GM19463 (cell line): ENCODE data around the gene NBPF12.
"Not testable (repeated sequence)": the region's sequence is repeated elsewhere in the genome, so short reads cannot be mapped to it uniquely, and the experiment has no call there.

Experiments used
- ATAC-seq: cut with Tn5 transposase; IDR thresholded peaks from one replicate; pipeline ENCODE4 v1.9.1; 2021; ENCODE audit warnings: mild to moderate bottlenecking, moderate library complexity; ENCODE audit not compliant: unreplicated experiment

NBPF12 gene

DNA sequence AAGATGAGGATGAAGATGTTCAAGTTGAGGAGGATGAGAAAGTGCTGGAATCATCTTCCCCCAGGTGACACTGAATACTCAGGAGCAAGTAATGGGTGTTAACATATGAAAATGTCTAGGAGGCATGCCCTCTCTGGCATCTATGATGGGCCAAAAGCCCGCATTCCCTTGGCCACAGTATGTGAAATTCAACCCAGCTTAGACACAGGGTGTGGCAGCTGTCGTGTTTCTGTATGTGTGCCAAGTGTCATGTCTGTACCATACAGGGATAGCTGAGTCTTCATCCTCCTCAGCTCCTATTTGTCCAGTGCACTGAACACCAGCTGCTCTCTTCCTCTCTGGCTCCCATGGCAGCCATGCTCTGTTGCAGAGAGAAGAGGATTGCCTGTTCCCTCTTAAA lies 32.5 kb downstream of the NBPF12 start:
- ATAC-seq: not testable (repeated sequence)

DNA sequence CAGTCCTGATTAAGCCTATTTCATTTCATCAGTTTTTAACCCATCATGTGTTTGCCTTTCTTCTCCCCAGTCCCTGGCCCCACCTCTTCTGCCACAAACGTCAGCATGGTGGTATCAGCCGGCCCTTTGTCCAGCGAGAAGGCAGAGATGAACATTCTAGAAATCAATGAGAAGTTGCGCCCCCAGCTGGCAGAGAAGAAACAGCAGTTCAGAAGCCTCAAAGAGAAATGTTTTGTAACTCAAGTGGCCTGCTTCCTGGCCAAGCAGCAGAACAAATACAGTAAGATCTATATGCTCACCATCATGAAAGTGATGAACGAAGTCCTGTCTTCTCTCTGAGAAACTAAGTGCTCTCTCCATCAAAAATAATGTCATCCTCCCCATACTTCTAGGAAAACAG lies 34.6 kb downstream of the NBPF12 start:
- ATAC-seq: not testable (repeated sequence)

DNA sequence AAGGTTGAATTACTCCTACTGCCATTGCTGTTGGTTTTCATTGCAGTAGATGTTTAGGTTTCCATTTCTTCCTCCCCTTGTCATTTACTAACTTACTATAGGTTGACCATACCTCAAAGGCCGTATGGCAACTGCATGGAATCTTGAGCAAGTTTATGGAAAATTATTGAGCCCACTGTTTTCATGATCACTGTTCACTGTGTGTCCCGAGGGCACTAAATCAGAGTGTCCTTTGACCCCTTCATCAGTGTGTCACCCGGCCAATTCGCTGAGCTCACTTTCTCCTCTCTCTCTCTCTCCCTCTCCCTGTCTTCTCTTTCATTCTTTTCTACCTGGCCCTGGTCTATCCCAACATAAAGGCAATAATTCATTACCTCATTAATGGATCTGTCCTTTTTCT lies 47.7 kb downstream of the NBPF12 start:
- ATAC-seq: not testable (repeated sequence)

DNA sequence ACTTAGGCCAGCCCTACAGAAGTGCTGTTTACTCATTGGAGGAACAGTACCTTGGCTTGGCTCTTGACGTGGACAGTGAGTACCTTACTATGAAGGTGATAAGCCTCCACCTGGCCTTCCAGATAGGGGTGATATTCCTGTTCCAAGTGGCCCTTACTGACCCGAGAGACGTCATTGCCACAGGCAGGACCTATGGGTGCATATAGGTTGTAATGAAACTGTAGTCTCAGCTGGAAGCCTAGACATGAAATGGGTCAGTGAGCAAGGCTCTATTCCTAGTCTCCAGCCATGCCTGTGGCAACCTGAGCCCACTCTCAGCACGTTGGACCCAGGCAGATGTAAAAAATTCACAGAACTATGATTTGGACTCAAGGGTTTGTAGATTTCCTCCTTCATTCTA lies 48.3 kb downstream of the NBPF12 start:
- ATAC-seq: not testable (repeated sequence)

DNA sequence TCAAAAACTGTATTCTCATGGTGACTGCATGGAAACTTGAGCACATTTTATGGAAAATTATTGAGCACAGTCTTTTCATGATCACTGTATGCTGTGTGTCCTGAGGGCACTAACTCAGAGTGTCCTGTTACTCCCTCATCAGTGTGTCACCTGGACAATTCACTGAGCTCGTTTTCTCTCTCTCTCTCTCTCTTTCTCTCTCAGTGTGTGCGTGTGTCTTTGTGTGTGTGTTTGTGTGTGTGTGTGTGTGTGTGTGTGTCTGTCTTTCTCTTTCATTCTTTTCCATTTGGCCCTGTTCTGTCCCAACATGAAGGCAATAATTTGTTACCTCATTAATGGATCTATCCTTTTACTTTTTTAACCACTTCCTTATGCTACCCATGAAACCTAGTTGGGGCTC lies 49.4 kb downstream of the NBPF12 start:
- not testable (repeated sequence) for ATAC-seq

DNA sequence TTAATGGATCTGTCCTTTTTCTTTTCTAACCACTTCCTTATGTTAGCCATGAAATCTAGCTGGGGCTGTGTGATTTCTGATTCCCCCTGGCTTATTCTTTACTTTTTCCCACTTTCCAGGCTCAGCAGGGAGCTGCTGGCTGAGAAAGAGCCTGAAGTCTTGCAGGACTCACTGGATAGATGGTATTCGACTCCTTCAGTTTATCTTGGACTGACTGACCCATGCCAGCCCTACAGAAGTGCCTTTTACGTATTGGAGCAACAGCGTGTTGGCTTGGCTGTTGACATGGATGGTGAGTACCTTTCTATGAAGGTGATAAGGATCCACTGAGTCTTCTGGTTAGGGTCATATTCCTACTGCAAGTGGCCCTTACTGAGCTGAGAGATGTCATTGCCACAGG lies 51.3 kb downstream of the NBPF12 start:
- ATAC-seq: not testable (repeated sequence)

DNA sequence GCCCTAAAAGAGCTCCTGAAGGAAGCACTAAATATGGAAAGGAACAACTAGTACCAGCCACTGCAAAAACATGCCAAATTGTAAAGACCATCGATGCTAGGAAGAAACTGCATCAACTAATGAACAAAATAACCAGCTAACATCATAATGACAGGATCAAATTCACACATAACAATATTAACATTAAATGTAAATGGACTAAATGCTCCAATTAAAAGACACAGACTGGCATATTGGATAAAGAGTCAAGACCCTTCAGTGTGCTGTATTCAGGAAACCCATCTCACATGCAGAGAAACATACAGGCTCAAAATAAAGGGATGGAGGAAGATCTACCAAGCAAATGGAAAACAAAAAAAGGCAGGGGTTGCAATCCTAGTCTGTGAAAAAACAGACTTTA lies 70.4 kb downstream of the NBPF12 start:
- ATAC-seq: not testable (repeated sequence)

DNA sequence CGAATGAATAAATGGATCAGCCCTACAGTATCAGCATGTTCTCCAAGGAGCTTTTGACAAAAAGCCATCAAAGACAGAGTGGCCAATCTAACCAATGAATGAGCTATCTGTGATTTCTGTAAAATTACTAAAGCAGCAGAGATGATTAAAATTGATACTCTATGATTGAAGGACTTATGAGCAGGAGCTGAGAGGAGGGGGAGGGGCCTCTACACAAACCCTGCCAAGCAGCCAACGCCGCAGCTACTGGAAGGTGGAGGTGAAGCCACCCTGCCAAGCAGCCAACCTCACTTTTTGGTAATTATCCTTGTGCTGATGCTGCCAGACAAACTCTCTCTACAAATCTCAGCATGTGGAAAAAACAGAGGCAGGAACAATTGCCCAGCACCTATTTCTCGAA lies 88.9 kb downstream of the NBPF12 start:
- ATAC-seq: not testable (repeated sequence)

DNA sequence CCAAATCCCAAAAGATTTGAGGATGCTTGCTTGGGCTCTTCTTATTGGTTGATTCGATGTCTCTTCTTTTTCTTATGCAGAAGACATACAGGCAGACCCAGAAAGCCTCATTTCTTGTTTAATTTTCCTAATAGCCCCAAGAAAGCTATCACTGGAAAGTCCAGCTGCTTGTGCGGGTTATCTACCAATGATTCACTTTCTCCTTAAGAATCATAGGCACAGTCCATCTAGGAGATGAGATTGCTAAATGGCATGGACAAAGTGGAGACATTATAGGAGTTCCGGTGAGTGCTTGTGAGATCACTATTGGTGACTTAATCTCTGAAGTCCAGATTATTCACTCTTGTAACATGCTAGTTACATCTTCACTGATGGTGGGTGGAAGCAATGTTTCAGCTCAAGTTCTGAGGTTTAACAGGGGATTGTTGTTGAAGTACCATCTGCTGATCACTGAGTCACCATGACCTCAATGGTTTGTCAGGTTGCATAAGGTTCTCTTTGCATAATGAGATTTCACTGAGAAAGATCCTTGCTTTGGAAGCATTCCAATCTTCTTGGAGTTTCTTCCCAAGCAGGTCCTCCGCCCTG lies 92.0 kb downstream of the NBPF12 start:
- ATAC-seq: not testable (repeated sequence)

DNA sequence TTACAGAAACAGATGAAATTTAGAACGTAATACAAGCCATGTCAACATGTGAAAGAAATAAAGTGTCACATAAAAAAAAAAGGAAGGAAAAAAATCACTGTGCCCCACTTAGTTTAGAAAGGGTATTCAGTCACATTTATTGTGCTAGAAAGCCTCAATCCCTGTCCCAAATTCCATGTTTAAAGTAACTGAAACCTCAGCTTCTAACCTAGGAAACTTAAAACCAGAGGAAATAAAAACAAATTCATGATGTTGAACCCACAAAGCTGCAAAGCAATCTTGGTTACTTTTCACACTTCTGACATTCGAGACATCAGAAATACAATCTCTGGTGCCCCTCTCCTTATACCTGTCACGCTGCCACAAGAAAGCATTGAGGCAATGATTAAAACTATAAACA lies 101.8 kb downstream of the NBPF12 start:
- ATAC-seq: no peak

DNA sequence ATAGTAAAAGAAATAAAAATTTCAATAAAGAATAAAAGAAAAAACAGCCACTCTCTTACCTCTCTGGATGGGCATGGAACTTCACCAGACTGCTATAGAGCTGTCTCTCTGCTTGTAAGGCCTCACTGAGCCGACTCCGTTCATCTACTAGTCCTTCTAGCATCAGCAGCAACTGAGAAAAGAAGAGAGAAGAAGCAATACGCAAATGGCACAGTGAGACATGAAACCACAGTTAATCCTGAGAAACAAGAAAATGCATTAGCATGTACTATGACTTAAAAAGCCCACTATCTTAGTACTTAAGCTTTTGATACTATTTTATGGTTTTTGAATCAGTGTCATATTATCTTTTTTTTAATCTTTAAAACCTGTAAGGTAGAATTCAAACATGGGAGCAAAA lies 104.8 kb downstream of the NBPF12 start:
- not testable (repeated sequence) for ATAC-seq

DNA sequence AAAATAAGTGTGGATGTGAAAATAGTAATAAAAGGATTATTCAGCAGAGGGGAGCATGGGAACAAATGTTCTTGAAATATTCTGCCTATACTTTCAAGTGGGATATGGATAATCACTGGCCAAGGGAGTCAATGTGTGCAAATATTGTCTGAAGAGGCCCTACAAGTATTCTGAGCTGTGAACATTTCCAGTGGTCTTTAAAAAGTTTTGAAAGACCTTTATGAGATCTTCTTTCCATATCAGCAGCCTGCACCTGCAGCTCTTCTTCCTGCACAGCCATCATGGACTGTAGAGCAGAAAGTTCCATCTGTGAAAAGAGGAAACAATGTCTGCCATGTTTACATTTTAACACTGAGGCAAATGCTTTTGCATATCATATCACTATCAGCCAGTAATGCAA lies 106.4 kb downstream of the NBPF12 start:
- ATAC-seq: not testable (repeated sequence)
